Tibial artery (tissue), 4 donors: Measurements from ENCODE around the gene FYTTD1.
A peak's percentile ranks its signal among the peaks of the same experiment; 100 is the strongest.
"Not testable (repeated sequence)": the region's sequence is repeated elsewhere in the genome, so short reads cannot be mapped to it uniquely, and the experiment has no call there.

Experiments
- DNase-seq, 2 donors: peaks; one replicate each; pipeline ENCODE4 v3.0.0-alpha.2; 2019
- H3K27ac ChIP-seq, 2 donors: fragments of 200-600 bp; sonication (generic) in 1 of 2; 1 replicate in 1 of 2; 2 replicates in 1 of 2; pipeline ENCODE4 v1.5.1; 2018 to 2019; ENCODE audit warnings: mild to moderate bottlenecking in 1 of 2
- H3K27me3 ChIP-seq, 2 donors: fragments of 200-600 bp; sonication (generic) in 1 of 2; one replicate each; pipeline versions ENCODE4 v1.5.1 to v1.6.0; 2016 to 2019
- H3K36me3 ChIP-seq, 3 donors: fragments of 200-600 bp; sonication (generic) in 2 of 3; one replicate each; pipeline ENCODE4 v1.5.1; 2016 to 2019; ENCODE audit warnings: mild to moderate bottlenecking in 2 of 3
- H3K4me1 ChIP-seq, 4 donors: fragments of 200-600 bp; sonication (generic) in 2 of 4; 1 replicate in 3 of 4; 2 replicates in 1 of 4; pipeline ENCODE4 v1.5.1; 2016 to 2019
- H3K4me3 ChIP-seq, 2 donors: fragments of 200-600 bp; sonication (generic) in 1 of 2; 1 replicate in 1 of 2; 2 replicates in 1 of 2; pipeline ENCODE4 v1.5.1; 2018 to 2019; ENCODE audit warnings: mild to moderate bottlenecking in 2 of 2
- H3K9me3 ChIP-seq, 3 donors: fragments of 200-600 bp; sonication (generic) in 1 of 3; one replicate each; pipeline ENCODE4 v1.5.1; 2016 to 2019
- intact Hi-C: fragments of 100-400 bp; cut with DNase I; formaldehyde crosslinking; loops from one replicate; pipeline ENCODE4 v1.15.0; 2023; ENCODE audit warnings: low total_unique reads
- TF ChIP-seq, protein P1 (sequence below), 2 experiments: fragments of 200-600 bp in 1 of 2; fragments of 450-650 bp in 1 of 2; IDR thresholded peaks; one replicate each; pipeline ENCODE4 v1.5.1; 2017 to 2019; ENCODE audit warnings: antibody characterized with exemption in 2 of 2, mild to moderate bottlenecking in 1 of 2, moderate library complexity in 1 of 2

The FYTTD1 gene, protein sequence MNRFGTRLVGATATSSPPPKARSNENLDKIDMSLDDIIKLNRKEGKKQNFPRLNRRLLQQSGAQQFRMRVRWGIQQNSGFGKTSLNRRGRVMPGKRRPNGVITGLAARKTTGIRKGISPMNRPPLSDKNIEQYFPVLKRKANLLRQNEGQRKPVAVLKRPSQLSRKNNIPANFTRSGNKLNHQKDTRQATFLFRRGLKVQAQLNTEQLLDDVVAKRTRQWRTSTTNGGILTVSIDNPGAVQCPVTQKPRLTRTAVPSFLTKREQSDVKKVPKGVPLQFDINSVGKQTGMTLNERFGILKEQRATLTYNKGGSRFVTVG

DNA sequence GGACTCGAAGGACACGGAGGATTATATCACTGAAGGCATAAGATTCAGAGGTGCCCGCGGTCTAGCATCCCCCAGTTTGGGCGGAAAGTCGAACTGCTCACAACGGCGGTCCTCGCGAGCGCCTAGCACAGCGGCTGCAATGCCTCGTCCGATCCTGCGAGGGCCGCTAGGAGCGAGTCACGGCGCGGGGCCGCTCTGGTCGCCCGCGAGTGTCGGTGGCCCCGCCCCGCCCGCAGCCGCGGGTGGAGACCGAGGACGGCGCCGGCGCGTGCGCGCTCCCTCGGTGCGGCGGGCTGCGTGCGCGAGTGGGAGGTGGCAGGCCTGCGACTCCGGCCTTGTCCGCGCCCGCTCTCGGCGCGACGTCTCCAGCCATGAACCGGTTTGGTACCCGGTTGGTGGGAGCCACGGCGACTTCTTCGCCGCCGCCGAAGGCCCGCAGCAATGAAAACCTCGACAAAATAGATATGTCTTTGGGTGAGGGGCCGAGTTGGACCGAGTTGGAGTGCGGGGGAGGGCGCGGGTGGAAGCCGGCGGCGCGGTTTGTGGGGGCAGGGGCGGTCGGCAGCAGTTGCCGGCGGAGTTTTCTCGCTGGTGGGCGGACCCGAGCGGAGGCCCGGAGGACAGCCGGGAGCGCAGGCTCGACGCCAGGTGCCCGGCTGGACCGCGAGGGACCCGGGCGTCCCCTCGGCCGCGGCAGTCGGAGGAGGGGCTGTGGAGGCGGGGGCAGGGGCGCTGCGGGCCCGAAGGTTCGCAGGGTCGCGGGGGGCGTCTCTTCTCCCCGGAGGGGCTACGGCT, at the start of gene FYTTD1:
TSS of gene FYTTD1 (plus strand) at position 283 of the 795 bp plus-strand sequence. CDS start at position 372, 89 bp downstream.
- peaks cover 0 to 31% (median 17%) of the 10 kb centered on the region in 4 donors for H3K4me1 ChIP-seq
- no peaks in the 10 kb centered on the region for H3K27me3 ChIP-seq
- H3K27ac ChIP-seq, result peak within 1 kb of the TSS; percentile 92 to 99
- DNase-seq, result peak; percentile 89 to 96
- H3K36me3 ChIP-seq, result no peaks in the 10 kb centered on the region
- peak within 1 kb of the TSS; percentile 76 to 94 for H3K4me3 ChIP-seq
- intact Hi-C loops, result loop anchor here (5.0 to 10.0 kb wide), 2 partner anchors 37 to 55 kb away; no protein-coding TSS in a partner anchor
- TF ChIP-seq, protein P1, sequence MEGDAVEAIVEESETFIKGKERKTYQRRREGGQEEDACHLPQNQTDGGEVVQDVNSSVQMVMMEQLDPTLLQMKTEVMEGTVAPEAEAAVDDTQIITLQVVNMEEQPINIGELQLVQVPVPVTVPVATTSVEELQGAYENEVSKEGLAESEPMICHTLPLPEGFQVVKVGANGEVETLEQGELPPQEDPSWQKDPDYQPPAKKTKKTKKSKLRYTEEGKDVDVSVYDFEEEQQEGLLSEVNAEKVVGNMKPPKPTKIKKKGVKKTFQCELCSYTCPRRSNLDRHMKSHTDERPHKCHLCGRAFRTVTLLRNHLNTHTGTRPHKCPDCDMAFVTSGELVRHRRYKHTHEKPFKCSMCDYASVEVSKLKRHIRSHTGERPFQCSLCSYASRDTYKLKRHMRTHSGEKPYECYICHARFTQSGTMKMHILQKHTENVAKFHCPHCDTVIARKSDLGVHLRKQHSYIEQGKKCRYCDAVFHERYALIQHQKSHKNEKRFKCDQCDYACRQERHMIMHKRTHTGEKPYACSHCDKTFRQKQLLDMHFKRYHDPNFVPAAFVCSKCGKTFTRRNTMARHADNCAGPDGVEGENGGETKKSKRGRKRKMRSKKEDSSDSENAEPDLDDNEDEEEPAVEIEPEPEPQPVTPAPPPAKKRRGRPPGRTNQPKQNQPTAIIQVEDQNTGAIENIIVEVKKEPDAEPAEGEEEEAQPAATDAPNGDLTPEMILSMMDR (IDR thresholded peaks at IDR 0.05), result peak; percentile 45 to 61
- no peaks in the 10 kb centered on the region for H3K9me3 ChIP-seq

DNA sequence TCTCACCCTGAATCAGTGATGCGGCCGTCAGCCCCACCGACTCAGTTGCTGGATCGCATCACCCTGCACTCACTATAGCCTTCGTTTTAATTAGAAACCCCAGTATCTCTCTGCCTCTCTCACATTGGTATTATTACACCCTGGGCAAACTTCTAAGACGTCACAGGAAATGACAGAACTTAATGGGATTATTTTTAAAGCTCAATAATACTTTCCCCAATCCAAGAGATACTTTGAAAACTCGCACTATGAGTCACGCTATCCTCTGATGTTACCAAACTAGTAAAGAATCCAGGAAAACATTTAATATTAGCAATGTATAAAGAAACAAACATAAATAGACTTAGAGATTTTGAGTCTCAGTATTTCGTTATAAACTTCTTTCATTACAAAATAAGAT, 49.6 kb upstream of the FYTTD1 start:
- Histone ChIP-seq H3K27ac (no peak overlapping the region), H3K4me1 (no peaks in the 10 kb centered on the region), H3K9me3 (no peaks in the 10 kb centered on the region), H3K36me3 (peaks cover 71 to 95% (median 75%) of the 10 kb centered on the region in 3 donors), H3K27me3 (no peaks in the 10 kb centered on the region), H3K4me3 (no peak overlapping the region)
- TF ChIP-seq, protein P1 (IDR thresholded peaks at IDR 0.05), result no peak
- intact Hi-C loops, result no loop called here
- DNase-seq, result no peak

DNA sequence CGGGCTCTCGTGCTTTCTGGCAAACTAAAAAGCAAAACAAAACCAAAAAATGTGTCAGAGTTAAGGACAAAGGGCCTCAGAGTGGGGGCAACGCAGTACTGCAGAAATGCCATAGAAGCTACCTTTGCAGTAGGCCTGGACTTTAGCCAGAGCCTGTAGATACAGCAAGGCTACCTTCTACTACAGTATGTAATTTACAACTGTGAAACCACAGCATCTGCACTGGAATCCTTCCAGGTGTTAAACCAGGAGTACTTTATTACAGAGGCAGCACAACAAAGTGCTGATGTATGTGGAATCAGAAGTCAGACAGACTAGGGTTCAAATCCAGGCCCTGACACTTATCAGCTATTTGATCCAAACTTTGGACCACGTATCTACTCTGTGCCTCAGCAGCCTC, 47.8 kb upstream of the FYTTD1 start:
- no peak overlapping the region for H3K4me3 ChIP-seq
- intact Hi-C loops, result no loop called here
- H3K4me1 ChIP-seq, result no peaks in the 10 kb centered on the region
- no peak overlapping the region for H3K27ac ChIP-seq
- no peak for DNase-seq
- no peaks in the 10 kb centered on the region for H3K9me3 ChIP-seq
- peaks cover 57 to 87% (median 66%) of the 10 kb centered on the region in 3 donors for H3K36me3 ChIP-seq
- H3K27me3 ChIP-seq, result no peaks in the 10 kb centered on the region
- TF ChIP-seq, protein P1 (IDR thresholded peaks at IDR 0.05), result no peak

DNA sequence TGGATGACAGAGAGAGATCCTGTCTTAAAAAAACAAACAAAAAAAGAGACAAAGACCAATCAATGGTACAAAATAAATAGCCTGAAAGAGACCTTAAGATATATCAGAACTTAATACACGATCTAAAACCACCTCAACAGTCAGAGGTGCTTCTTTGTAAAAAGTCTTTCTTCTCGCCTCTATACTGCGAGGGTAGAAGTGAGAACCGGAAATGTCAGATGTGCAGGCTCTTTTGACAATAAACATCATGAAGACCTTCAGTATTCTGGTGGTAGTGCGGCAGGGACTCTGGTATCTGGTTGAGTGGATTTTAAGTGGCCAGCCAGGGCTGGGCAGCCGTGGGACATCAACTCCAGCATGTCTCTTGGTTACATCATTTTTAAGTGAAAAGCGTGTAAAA, 43.0 kb upstream of the FYTTD1 start:
- DNase-seq, result no peak
- intact Hi-C loops, result no loop called here
- Histone ChIP-seq H3K36me3 (peaks cover 28 to 41% (median 33%) of the 10 kb centered on the region in 3 donors), H3K9me3 (no peaks in the 10 kb centered on the region), H3K4me3 (no peak overlapping the region), H3K27ac (no peak overlapping the region), H3K27me3 (no peaks in the 10 kb centered on the region), H3K4me1 (peaks cover 0 to 7% (median 0%) of the 10 kb centered on the region in 4 donors)
- TF ChIP-seq, protein P1 (IDR thresholded peaks at IDR 0.05), result no peak

DNA sequence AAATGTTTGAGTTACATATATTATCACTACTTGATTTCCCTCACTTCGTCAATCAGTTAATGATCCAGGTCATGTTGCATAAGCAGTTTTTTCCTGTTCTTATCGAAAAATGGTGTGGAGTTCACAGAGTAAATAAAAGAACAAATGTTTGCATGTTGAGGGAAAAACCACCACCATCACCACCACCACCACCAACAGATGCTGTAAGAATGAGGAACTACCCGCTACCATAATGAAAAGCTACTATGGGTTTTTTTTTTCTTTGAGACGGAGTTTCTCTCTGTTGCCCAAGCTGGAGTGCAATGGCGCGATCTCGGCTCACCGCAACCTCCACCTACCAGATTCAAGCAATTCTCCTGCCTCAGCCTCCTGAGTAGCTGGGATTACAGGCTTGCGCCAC, 40.5 kb upstream of the FYTTD1 start:
- no peak for DNase-seq
- Histone ChIP-seq H3K4me1 (peaks cover 0 to 29% (median 14%) of the 10 kb centered on the region in 4 donors), H3K4me3 (no peak overlapping the region), H3K9me3 (no peaks in the 10 kb centered on the region), H3K27ac (no peak overlapping the region), H3K36me3 (peaks cover 10 to 19% (median 11%) of the 10 kb centered on the region in 3 donors), H3K27me3 (no peaks in the 10 kb centered on the region)
- TF ChIP-seq, protein P1 (IDR thresholded peaks at IDR 0.05), result no peak
- intact Hi-C loops, result no loop called here

DNA sequence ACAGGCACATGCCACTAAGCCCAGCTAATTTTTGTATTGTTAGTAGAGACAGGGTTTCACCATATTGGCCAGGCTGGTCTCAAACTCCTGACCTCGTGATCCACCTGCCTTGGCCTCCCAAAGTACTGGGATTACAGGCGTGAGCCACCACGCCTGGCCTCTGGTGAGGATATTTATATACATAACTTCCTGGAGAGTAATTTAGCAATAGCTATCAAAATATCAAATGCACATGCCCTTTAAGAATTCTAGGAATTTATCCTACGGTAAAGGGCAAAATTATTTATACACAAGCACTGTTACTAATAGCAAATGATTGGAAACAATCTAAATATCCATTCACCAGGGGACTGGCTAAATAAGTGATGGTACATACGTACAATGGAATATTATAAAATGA, 38.7 kb upstream of the FYTTD1 start:
- not testable (repeated sequence) for H3K9me3 ChIP-seq, H3K4me3 ChIP-seq, DNase-seq, H3K36me3 ChIP-seq, H3K27me3 ChIP-seq
- peak overlapping the region in 1 of 2 donors; percentile 80 for H3K27ac ChIP-seq
- intact Hi-C loops, result loop anchor here (5.0 kb wide), 1 partner anchor 41 kb away; no protein-coding TSS in a partner anchor
- peaks cover 0 to 31% (median 14%) of the 10 kb centered on the region in 4 donors for H3K4me1 ChIP-seq
